HG03066 (cell line): ENCODE data around the gene NT5DC3.

Experiments
- ATAC-seq: cut with Tn5 transposase; IDR thresholded peaks from one replicate; pipeline ENCODE4 v1.9.1; 2021; ENCODE audit warnings: low read depth; ENCODE audit not compliant: unreplicated experiment

NT5DC3 gene

DNA sequence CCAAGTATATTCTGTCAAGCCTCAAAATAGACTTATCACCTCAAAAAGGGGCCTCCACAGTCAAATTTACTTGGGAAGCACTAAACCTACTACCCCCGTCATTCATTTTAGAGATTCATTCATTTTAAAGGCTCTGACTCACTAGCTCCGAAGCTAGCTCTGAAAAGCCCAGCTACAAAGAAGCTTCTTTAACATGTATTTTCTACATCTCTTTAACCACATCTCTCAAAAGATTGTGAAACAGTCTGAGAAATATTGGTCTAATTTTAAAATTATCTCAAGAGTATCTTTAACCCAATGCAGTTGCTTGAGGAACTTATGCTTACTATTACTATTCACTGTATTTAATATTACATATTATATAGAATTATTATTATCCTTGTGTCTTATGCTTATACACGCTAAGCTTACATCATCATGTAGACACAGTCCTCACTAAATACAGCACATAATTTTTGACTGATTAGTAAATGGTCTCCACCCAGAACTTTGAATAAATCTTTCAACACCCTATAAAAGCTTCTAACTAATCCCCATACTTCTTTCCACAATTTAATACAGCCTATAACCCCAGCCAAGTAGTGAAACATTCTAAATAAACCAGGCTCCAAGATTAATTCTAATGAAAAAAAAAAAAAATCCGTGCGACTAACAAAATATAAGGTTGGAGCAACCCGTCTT is 7.8 kb downstream of the NT5DC3 start:
- ATAC-seq: no peak

DNA sequence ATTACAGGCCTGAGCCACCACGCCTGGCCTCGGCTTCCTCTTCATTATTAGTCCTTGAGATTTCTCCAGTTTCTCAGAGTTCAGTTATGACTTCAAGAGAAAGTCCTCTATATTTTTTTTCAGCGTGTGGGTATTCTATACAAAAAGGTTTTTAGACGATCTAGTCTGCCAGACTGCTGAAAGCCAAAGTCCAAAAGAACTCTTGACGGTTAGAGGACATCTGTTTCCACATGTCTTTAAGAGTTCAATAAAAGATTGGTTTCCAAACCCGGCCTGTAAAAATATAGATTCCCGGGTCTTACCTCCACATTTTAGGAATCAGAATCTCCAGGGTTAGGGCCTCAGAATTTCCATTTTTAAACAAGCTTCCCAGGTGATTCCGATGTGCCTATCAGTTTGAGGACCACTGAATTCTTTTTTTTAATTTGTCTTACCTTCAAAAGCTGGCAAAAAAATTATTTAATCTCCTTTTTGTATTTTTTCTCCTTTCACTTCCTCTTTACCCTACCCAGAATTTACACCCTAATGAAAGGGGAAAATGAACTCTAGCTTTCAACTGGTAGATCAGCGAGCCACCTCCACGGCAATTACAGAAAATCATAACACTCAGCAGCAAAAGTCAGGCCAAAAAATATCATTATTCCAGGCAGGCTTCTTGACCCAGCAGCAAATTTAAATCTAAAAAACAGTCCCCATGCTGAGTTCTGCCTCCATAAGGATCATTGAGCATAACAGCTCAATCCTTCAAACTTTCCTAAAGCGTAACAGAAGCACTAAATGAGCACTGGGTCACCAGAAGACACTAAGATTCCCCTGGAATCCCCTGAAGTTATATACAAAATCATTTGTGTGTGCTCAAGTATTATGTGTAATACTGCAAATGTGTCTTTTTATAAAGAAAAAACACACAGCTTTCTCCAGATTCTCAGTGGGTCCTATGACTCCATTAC is 8.7 kb downstream of the NT5DC3 start:
- ATAC-seq: no peak

- no peak for ATAC-seq
Observed at GRCh38 chr12:103830730-103831320, 10.2 kb downstream of the NT5DC3 start.

DNA sequence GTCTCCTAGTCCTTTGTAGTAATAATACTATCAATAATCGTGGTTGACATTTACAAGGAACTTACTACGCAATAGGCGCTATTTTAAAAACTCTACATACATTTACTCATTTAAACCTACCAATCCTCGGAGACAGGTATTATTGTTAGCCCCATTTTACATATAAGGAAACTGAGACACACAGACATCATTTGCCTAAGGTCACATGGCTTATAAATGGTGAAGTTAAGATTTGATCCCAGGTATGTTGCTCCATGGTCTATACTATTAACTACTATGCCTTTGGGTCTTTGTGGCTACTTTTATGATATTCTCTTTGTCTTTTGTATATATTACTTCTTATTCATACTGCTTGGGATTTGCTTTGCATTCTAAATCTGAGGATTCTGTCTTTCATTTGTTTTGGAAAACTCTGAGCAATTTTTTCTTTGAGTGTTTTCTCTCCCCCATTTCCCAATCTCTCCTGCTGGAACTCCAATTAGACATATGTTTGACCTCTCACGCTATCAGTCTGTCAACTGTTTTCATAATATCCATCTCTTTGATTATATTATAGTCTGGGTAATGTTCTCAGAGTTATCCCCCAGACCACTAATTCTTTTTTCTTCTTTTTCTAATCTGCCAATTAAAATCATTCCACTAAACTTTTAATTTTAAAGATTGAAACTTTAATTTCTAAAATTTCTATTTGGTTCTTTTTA is 10.9 kb downstream of the NT5DC3 start:
- ATAC-seq: no peak

DNA sequence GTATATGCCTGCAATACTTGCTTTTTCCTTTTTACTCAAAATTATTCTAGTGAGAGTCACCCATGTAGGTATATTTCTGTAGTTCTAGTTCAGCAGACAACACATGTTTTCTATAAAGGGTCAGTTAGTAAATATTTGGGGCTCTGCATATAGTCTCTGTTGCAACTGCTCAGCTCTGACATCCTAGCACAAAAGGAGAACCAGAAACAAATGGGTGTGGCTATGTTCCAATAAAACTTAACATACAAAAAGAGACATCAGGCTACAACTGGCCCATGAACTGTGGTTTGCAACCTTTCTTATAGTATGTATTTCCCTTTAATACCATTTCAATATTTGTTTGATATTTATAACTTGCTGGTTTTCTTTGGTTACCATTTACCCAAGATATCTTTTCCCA is 11.9 kb downstream of the NT5DC3 start:
- no peak for ATAC-seq

- no peak for ATAC-seq
Observed at GRCh38 chr12:103827911-103828391, 13.1 kb downstream of the NT5DC3 start.

GRCh38 chr12:103824845-103825244 is 16.2 kb downstream of the NT5DC3 start:
- ATAC-seq: no peak

DNA sequence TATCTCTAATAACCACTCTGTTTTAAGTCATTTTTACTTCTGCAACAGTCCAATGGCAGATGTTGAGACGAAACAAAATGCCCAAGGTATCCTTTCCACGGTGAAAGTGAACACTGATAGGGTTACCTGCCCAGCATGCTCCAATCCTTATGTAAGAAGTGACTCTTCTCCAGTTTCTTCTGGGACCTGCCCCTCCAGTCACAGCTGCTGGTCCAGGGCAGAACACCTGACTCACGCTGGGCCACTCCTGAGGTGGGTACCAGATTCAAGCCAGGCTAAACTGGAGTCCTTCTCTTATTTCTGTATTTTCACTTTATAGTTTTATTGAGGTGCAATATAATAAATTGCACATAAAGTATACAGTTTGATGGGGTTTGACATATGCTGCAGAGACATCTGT is 16.7 kb downstream of the NT5DC3 start:
- no peak for ATAC-seq

DNA sequence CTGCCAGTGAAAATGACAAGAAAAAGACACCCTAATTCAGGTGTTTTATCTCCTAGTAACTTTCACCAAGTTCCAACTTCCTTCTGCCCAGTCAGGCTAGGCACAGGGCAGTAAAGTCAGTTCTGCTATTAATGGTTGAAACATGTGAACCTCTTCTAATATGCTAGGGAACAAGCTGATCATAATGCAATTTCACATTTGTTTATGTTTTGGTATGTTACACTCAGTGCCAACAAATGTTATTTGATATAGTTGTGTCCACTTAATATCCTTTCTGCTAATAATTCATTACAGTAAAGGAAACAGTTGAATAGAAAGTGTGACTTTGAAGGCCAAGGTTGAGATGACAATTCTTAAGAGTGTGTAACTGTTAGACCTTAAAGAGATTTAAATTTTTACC is 17.2 kb downstream of the NT5DC3 start:
- no peak for ATAC-seq

DNA sequence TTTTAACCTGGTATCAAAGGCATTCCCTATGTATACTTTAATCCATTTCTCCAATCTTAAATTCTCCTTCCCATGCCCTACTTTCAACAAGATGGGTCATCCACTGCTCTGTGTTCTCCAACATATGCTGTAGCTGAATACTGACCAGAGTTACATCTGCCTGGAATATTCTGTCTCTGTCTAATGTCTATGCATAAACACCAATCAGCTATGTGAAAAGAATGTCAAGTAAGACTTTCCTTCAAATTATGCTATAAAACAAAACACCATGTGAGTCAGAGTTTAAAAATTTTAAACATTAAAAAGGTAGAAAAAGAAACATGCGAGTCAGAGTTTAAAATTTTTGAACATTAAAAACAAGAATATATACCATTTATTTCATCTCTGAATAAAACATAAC is 19.3 kb downstream of the NT5DC3 start:
- ATAC-seq: no peak

DNA sequence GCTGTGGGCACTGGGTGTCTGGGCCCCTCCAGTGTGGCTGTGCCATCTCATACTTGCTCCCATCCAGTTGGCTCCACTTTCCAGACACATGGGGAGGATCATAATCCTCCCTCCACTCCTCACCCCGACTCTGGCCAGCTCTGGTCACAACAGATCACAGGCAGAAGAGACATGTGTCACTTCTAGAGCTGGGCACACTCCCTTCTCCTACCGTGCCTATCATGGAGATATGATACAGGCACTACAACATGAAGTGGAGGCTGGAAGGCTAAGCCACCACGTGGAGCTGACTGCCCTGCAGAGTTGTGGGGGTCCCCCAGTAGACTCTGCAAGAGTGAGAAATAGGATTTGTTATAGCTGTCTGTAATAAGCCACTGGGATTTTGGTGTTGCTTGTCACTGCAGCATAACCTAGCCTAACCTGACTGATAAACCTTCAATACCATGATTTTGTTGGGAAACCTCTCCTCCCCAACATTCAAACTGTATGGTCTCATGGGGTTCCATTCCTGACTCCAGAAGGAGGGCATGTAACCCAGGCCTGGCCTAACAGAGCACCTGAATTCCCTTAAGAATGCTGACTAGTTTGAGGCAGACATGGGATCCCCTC is 20.0 kb downstream of the NT5DC3 start:
- ATAC-seq: no peak

- ATAC-seq: no peak
Observed at GRCh38 chr12:103820361-103820760, 20.7 kb downstream of the NT5DC3 start.

DNA sequence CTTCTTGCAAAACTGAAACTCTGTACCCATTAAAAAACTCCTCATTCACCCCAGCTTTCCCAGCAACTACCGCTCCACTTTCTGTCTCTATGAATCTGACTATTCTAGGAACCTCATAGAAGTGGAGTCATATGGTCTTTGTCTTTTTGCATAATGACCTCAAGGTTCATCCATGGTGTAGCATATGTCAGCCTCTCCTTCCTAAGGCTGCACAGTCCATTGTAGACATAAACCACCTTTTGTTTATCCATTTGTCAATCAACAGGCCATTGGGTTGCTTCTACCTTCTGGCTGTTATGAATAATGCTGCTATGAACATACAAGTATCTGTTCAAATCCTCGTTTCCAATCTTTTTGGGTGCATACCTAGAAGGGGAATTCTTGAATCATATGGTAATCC is 21.1 kb downstream of the NT5DC3 start:
- no peak for ATAC-seq

DNA sequence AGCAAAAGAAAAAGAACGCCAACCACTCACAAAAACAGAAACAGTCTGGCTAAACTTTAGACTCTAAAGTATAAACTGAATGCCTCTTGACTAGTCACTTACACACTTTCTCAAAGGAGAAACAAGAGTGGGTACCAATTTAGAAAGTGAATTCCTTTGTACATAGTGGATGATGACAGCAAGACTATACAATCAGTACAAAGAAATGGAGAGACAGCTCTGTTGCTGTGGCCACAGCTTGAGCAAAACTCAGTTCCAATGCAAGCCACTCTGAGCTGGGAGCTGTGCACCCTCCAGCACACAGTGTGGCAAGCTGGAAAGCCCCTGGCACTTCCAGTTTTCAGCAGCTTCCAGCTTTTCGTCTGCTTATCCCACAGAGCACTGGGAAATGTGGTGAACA is 21.7 kb downstream of the NT5DC3 start:
- no peak for ATAC-seq

DNA sequence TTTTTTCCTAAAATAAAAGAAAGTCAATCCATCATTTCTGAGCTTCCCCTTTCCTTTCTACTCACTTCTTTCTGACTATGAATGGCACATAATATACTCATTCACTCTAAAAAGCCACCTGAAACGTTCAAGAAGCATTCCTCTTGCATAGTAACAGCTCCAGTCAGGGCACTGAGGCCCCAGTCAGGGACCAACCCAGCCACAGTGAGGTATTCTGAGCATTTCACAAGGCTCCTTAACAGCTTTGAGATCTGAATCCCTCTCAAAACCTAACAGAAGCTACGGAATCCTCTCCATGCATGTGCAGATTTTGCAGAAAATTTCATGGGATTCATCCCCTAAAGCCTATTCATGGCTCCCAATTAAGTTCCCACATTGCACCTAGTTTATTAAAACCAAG is 23.2 kb downstream of the NT5DC3 start:
- no peak for ATAC-seq

DNA sequence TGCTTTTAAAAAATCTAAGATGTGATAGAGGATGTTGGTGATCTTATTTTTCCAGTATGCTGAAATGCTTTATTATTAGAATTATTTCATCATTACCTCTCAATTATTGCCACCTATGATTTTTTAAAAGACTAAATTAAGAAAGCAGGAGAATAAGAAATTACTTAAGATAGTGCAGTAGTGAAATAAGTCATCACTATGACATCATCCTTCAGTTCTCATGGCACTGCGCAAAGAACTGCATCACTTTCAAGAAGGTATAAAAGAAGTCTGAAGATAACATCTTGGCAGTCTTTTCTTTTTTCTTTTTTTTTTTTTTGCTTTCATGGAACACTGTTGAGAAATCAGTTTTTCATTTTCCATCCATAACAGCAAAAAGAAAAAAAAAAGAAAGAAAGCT is 24.4 kb downstream of the NT5DC3 start:
- ATAC-seq: no peak

GRCh38 chr12:103814436-103814835 is 26.6 kb downstream of the NT5DC3 start:
- no peak for ATAC-seq

DNA sequence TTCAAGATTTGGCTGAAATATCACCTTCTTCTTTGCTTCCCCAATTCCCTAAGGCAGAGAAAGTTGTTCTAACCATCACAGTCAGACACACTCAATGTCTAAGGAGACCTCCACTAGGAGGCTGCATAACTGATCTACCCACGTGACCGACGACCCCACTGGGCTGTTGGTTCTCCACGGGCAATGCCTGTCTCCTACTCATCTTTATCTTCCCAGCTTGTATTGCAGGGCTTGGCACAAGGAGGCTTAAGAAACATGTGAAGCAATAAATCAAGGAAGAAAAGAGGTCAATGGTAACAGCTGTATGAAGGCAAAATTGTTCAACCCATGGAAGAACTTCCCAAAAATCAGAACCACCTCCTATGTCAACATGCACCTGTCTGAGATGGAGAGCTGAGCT is 27.1 kb downstream of the NT5DC3 start:
- no peak for ATAC-seq

- no peak for ATAC-seq
Observed at GRCh38 chr12:103813426-103813825, 27.6 kb downstream of the NT5DC3 start.

DNA sequence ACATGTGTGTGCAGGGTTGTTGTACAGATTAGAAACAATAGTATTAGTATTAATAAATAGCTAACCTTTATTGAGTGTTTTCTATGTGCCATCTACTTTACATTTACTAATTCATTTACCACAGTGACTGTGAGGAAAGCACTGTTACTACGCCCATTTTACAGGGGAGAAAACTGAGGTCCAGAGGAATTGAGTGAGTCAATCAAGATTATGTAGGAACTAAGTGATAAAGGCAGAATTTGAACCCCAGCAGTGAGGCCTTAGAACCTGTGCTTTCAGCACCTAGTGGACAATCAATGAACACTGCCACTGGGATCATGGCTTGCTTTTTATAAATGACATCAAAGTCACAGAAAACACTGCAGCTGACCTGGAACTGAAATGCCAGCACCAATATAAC is 28.2 kb downstream of the NT5DC3 start:
- ATAC-seq: no peak
